ENCODE measurements around the gene MAP3K2.

MAP3K2 gene

GRCh38 chr2:127387655-127388422, at the start of gene MAP3K2:
TSS of gene MAP3K2 (minus strand) at chr2:127387975. CDS start at chr2:127343129, 44,846 bp downstream.
- peak; percentile 96 for DNase-seq (ENCODE audit: low spot score)

DNA sequence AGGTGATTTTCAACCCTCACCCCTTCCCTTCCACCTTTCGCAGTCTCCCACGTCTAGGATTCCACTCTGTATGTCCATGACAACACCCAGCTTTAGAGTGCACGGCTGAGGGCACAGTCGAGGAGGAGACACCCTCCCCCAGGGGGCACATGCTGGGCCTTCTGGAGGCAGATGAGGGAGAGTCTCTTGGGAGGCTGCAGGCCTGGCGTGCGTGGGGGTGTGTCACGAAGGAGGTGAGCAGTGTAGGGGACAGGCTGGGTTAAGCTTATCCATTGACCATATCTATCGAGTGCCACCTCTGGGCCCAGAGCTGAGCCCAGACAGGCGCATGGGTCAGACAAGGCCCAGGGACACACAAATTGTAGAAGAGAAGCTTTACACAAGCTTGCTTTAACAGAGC, 49.3 kb upstream of the MAP3K2 start:
- no peak for DNase-seq (ENCODE audit: low spot score)

- no peak for DNase-seq (ENCODE audit: low spot score)
Measured at GRCh38 chr2:127434515-127434914, 46.7 kb upstream of the MAP3K2 start.

DNA sequence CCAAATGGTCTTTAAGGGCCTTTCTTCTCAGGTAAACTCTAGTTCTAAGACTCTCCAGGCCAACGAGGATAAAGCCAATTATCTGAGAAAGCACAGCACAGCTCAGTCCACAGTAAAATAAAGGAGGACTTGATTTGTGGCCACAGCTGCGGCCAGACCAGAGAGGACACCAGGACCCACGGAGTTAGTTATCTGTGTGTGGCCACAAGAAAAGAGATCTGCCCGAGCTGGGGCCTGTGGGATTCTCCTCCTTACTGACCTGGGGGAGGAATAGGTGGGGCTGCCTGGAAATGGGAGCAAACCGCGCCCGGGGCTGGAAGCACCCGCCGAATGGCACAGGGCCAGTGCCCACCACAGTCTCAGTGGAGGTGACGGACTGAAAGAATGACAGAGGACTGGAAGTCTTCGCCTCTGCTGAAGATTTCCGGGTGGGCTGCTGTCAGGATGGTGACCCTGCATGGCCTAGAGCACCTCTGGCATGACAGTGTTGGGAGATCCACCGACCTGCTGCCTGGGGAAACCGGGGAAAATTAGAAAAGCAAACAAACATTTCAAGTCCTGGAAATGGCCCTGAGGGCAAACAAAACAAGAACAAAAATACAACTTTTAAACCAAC, 43.7 kb upstream of the MAP3K2 start:
- no peak for DNase-seq (ENCODE audit: low spot score)

GRCh38 chr2:127429844-127430425, 42.2 kb upstream of the MAP3K2 start:
- DNase-seq (ENCODE audit: low spot score) = no peak

GRCh38 chr2:127429291-127429690, 41.5 kb upstream of the MAP3K2 start:
- no peak for DNase-seq (ENCODE audit: low spot score)

DNA sequence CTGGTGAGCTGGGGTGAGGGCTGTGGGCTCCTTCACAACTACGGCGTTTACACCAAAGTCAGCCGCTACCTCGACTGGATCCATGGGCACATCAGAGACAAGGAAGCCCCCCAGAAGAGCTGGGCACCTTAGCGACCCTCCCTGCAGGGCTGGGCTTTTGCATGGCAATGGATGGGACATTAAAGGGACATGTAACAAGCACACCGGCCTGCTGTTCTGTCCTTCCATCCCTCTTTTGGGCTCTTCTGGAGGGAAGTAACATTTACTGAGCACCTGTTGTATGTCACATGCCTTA, 41.0 kb upstream of the MAP3K2 start:
- DNase-seq (ENCODE audit: low spot score) = no peak

DNA sequence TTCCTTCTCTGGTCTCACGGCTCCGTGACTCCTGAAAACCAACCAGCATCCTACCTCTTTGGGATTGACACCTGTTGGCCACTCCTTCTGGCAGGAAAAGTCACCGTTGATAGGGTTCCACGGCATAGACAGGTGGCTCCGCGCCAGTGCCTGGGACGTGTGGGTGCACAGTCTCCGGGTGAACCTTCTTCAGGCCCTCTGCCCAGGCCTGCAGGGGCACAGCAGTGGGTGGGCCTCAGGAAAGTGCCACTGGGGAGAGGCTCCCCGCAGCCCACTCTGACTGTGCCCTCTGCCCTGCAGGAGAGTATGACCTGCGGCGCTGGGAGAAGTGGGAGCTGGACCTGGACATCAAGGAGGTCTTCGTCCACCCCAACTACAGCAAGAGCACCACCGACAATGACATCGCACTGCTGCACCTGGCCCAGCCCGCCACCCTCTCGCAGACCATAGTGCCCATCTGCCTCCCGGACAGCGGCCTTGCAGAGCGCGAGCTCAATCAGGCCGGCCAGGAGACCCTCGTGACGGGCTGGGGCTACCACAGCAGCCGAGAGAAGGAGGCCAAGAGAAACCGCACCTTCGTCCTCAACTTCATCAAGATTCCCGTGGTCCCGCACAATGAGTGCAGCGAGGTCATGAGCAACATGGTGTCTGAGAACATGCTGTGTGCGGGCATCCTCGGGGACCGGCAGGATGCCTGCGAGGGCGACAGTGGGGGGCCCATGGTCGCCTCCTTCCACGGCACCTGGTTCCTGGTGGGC, 40.5 kb upstream of the MAP3K2 start:
- no peak for DNase-seq (ENCODE audit: low spot score)

DNA sequence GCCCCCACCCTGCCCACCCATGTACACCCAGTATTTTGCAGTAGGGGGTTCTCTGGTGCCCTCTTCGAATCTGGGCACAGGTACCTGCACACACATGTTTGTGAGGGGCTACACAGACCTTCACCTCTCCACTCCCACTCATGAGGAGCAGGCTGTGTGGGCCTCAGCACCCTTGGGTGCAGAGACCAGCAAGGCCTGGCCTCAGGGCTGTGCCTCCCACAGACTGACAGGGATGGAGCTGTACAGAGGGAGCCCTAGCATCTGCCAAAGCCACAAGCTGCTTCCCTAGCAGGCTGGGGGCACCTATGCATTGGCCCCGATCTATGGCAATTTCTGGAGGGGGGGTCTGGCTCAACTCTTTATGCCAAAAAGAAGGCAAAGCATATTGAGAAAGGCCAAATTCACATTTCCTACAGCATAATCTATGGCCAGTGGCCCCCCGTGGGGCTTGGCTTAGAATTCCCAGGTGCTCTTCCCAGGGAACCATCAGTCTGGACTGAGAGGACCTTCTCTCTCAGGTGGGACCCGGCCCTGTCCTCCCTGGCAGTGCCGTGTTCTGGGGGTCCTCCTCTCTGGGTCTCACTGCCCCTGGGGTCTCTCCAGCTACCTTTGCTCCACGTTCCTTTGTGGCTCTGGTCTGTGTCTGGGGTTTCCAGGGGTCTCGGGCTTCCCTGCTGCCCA, 39.7 kb upstream of the MAP3K2 start:
- no peak for DNase-seq (ENCODE audit: low spot score)

GRCh38 chr2:127426501-127427354, 39.0 kb upstream of the MAP3K2 start:
- no peak for DNase-seq (ENCODE audit: low spot score)

DNA sequence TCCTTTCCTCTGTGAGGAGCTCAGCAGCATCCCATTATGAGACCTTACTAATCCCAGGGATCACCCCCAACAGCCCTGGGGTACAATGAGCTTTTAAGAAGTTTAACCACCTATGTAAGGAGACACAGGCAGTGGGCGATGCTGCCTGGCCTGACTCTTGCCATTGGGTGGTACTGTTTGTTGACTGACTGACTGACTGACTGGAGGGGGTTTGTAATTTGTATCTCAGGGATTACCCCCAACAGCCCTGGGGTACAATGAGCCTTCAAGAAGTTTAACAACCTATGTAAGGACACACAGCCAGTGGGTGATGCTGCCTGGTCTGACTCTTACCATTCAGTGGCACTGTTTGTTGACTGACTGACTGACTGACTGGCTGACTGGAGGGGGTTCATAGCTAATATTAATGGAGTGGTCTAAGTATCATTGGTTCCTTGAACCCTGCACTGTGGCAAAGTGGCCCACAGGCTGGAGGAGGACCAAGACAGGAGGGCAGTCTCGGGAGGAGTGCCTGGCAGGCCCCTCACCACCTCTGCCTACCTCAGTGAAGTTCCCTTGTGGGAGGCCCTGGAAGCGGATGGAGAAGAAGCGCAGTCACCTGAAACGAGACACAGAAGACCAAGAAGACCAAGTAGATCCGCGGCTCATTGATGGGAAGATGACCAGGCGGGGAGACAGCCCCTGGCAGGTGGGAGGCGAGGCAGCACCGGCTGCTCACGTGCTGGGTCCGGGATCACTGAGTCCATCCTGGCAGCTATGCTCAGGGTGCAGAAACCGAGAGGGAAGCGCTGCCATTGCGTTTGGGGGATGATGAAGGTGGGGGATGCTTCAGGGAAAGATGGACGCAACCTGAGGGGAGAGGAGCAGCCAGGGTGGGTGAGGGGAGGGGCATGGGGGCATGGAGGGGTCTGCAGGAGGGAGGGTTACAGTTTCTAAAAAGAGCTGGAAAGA, 38.0 kb upstream of the MAP3K2 start:
- no peak for DNase-seq (ENCODE audit: low spot score)

DNA sequence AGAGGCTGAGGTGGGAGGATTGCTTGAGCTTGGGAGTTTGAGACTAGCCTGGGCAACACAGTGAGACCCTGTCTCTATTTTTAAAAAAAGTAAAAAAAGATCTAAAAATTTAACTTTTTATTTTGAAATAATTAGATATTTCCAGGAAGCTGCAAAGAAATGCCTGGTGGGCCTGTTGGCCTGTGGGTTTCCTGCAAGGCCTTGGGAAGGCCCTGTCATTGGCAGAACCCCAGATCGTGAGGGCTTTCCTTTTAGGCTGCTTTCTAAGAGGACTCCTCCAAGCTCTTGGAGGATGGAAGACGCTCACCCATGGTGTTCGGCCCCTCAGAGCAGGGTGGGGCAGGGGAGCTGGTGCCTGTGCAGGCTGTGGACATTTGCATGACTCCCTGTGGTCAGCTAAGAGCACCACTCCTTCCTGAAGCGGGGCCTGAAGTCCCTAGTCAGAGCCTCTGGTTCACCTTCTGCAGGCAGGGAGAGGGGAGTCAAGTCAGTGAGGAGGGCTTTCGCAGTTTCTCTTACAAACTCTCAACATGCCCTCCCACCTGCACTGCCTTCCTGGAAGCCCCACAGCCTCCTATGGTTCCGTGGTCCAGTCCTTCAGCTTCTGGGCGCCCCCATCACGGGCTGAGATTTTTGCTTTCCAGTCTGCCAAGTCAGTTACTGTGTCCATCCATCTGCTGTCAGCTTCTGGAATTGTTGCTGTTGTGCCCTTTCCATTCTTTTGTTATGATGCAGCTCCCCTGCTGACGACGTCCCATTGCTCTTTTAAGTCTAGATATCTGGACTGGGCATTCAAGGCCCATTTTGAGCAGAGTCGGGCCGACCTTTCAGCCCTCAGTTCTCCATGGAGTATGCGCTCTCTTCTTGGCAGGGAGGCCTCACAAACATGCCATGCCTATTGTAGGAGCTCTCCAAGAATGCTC, 37.1 kb upstream of the MAP3K2 start:
- DNase-seq (ENCODE audit: low spot score) = no peak

DNA sequence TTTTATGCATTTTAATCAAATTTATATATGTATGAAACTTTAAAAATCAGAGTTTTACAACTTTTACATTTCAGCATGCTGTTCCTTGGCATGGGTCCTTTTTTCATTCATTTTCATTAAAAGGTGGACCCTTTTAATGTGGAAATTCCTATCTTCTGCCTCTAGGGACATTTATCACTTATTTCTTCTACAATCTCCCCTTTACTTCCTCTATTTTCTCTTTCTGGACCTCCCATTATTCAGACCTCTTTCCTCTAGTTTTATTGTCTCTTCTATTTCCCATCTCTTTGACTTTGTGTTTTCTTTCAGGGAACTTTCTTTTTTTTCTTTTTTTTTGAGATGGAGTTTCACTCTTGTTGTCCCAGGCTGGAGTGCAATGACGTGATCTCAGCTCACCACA, 36.1 kb upstream of the MAP3K2 start:
- DNase-seq (ENCODE audit: low spot score) = no peak

- DNase-seq (ENCODE audit: low spot score) = no peak
Measured at GRCh38 chr2:127423478-127423843, 35.7 kb upstream of the MAP3K2 start.

GRCh38 chr2:127422559-127423477, 35.0 kb upstream of the MAP3K2 start:
- DNase-seq (ENCODE audit: low spot score) = peak; percentile 66

DNA sequence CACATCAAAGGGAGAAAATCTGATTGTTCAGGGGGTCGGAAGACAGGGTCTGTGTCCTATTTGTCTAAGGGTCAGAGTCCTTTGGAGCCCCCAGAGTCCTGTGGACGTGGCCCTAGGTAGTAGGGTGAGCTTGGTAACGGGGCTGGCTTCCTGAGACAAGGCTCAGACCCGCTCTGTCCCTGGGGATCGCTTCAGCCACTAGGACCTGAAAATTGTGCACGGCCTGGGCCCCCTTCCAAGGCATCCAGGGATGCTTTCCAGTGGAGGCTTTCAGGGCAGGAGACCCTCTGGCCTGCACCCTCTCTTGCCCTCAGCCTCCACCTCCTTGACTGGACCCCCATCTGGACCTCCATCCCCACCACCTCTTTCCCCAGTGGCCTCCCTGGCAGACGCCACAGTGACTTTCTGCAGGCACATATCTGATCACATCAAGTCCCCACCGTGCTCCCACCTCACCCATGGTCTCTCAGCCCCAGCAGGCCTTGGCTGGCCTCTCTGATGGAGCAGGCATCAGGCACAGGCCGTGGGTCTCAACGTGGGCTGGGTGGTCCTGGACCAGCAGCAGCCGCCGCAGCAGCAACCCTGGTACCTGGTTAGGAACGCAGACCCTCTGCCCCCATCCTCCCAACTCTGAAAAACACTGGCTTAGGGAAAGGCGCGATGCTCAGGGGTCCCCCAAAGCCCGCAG, 34.2 kb upstream of the MAP3K2 start:
- DNase-seq (ENCODE audit: low spot score) = no peak

GRCh38 chr2:127421116-127421800, 33.5 kb upstream of the MAP3K2 start:
- DNase-seq (ENCODE audit: low spot score) = no peak
